HG03108 (cell line): Measurements from ENCODE around the gene DYNLT2.
"Not testable (repeated sequence)": the region's sequence is repeated elsewhere in the genome, so short reads cannot be mapped to it uniquely, and the experiment has no call there.

Experiments used
- ATAC-seq: cut with Tn5 transposase; IDR thresholded peaks from one replicate; pipeline ENCODE4 v1.9.1; 2021; ENCODE audit warnings: moderate library complexity; ENCODE audit not compliant: unreplicated experiment

The DYNLT2 gene

GRCh38 chr6:169783971-169784820 lies 32.8 kb upstream of the DYNLT2 start:
- no peak for ATAC-seq

- no peak for ATAC-seq
These were observed 32.0 kb upstream of the DYNLT2 start for GRCh38 chr6:169783401-169783800.

- ATAC-seq = no peak
These were observed 31.6 kb upstream of the DYNLT2 start for GRCh38 chr6:169782966-169783365.

GRCh38 chr6:169780571-169781091 lies 29.3 kb upstream of the DYNLT2 start:
- ATAC-seq = no peak

GRCh38 chr6:169779896-169780295 lies 28.5 kb upstream of the DYNLT2 start:
- ATAC-seq = no peak

GRCh38 chr6:169779092-169779815 lies 27.9 kb upstream of the DYNLT2 start:
- no peak for ATAC-seq

- no peak for ATAC-seq
These were observed 27.3 kb upstream of the DYNLT2 start for GRCh38 chr6:169778646-169779045.

GRCh38 chr6:169777896-169778295 lies 26.5 kb upstream of the DYNLT2 start:
- ATAC-seq = no peak

- no peak for ATAC-seq
These were observed 25.0 kb upstream of the DYNLT2 start for GRCh38 chr6:169776379-169776778.

- no peak for ATAC-seq
These were observed 23.9 kb upstream of the DYNLT2 start for GRCh38 chr6:169775321-169775720.

GRCh38 chr6:169774347-169774746 lies 23.0 kb upstream of the DYNLT2 start:
- ATAC-seq = no peak

- ATAC-seq = no peak
These were observed 15.8 kb upstream of the DYNLT2 start for GRCh38 chr6:169766921-169767736.

- ATAC-seq = no peak
These were observed 14.9 kb upstream of the DYNLT2 start for GRCh38 chr6:169766232-169766631.

- not testable (repeated sequence) for ATAC-seq
These were observed 14.4 kb upstream of the DYNLT2 start for GRCh38 chr6:169765789-169766188.

- ATAC-seq = no peak
These were observed 12.5 kb upstream of the DYNLT2 start for GRCh38 chr6:169763881-169764280.

- no peak for ATAC-seq
These were observed 11.9 kb upstream of the DYNLT2 start for GRCh38 chr6:169763308-169763707.

GRCh38 chr6:169755162-169755561 lies 3.8 kb upstream of the DYNLT2 start:
- no peak for ATAC-seq

GRCh38 chr6:169752074-169752623 lies 777 bp upstream of the DYNLT2 start:
- ATAC-seq = peak; percentile 1

- no peak for ATAC-seq
These were observed 4.8 kb downstream of the DYNLT2 start for GRCh38 chr6:169746556-169746955.

- ATAC-seq = no peak
These were observed 6.0 kb downstream of the DYNLT2 start for GRCh38 chr6:169745405-169745804.

- ATAC-seq = no peak
These were observed 10.0 kb downstream of the DYNLT2 start for GRCh38 chr6:169741344-169741743.
